Stimulated activated CD4-positive, alpha-beta T cell treated with anti-CD3 and anti-CD28 coated beads, Interleukin-4, amount 100 ng/mL, for 48 hours (primary cell): Measurements from ENCODE around the gene BRF1.

Source experiments
- DNase-seq, 2 donors: peaks; one replicate each; pipeline ENCODE4 v3.0.0-alpha.2; 2020; ENCODE audit warnings: low read depth in 2 of 2

Gene BRF1

GRCh38 chr14:105229099-105229655 lies 71.6 kb downstream of the BRF1 start:
- DNase-seq: no peak

DNA sequence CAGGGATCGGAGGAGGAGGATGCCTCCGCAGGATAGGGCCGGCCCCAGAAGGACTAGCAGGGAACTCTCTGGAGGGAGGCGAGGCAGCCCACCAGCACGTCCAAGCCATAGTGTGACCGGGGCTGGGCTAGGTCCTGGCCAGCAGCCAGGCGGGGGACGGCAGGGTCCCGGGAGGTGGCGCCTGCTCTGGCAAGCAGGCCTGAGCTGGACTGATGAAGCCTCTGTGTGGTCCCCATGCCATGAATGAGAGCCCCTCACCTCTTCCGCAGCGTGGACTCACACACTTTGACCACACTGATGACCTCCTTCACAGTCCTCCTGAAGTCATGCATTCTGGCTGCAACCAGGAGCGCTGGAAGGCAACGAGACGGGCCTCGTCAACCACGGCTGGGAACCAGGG lies 72.2 kb downstream of the BRF1 start:
- DNase-seq: no peak

DNA sequence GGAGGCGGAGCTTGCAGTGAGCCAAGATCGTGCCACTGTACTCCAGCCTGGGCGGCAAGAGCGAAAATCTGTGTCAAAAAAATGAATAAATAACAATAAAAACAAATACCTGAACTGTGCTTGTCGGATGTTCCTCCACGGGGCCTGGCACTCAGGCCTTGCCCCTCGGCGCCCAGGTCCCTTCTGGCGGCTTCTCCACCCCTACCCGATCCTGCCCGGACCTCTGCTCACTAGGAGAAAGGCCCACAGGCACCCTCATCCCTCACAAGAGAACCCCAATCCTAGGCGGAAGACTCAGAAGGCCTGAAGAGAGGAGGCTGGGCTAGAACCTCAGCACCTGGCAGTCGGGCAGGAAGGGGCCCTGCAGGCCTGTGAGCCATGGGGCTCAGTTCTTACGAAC lies 73.5 kb downstream of the BRF1 start:
- no peak for DNase-seq

DNA sequence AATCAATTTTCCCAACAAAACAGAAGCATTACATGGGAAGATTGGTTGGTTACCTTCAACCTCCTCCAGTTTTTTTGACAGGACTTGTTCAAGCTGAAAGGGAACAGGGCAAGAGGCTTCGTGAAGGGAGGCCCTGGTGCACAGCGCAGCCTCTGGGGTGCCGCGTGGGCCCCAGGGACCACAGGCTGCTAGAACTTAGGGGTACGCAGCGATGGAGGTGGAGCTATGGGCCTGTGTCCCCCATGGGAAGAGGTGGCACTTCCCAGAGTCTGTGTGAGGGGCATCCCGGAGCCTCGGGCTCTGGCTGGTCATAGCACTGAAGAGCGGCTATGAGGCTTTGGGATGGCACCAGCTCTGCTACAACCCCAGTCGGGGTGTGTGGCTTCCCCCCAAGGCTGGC lies 74.6 kb downstream of the BRF1 start:
- DNase-seq: no peak

GRCh38 chr14:105224845-105225570 lies 75.8 kb downstream of the BRF1 start:
- no peak for DNase-seq

DNA sequence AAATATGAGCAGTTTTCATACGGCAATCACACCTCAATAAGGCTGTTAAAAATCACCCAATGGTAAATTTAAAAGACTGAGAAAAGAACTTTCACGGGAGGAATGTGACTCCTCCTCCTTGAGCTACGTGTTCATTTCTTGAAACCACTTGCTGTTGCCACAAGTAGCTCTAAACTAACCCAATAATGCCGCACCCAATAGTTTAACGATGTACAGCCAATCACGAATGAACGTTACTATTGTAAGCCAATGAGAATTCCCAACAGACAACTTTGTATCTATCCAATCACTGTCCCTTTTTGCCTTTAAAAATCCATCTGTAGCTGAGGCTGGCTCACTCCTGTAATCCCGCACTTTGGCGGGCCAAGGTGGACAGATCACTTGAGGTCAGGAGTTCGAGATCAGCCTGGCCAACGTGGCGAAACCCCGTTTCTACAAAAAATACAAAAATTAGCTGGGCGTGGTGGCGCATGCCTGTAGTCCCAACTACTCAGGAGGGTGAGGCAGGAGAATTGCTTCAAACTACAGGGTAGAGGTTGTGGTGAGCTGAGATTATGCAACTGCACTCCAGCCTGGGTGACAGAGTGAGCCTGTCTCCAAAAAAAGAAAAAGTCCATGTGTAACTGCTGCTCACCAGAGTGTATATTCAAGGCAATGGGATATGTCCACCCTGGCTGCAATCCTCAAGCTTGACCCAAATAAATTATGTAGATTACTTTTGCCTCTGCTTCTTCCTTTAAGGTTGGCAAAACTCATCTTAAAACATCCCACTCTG lies 76.8 kb downstream of the BRF1 start:
- no peak for DNase-seq

DNA sequence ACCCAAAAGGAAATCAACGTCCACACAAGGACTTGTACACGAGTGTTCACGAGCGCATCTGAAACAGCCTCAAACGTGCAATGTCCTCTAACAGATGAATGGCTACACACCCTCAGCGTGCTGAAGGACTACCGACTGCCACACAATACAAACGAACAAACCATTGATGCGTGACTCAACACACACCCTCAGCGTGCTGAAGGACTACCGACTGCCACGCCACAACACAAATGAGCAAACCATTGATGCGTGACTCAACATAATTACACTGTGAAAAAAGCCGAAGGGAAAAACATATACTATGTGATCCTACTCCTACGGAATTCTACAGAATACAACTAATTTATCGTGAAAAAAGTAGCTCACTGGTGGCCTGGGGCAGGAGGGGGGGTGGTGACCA lies 77.5 kb downstream of the BRF1 start:
- DNase-seq: no peak

DNA sequence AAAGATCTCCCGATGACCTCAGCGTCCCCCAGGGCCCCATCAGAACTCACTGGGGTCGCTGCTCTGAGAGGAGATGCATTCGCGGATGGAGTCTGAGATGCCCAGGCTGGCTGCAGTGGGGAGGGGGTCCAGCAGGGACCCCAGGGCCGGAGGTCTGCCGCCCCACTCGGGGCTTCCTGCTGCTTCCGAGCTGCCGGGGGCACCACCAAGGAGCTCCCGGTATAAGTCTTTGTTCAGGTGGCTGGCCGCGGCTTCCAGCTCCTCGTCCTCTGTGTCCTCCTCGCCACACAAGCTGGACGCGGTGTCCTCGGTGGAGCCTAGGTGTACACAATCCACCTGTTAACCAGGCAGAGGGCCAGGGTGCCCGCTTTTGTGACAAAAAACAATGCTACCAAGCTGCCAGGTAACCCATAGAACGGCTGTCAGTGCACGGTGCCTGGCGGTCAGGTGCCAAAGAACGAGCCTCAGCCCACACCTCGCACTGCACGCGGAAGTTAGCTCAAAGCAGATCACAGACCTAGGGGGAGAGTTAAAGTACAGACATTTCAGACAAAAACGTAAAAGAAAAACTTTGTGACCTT lies 79.1 kb downstream of the BRF1 start:
- DNase-seq: no peak

GRCh38 chr14:105220699-105221597 lies 79.9 kb downstream of the BRF1 start:
- no peak for DNase-seq

GRCh38 chr14:105219753-105220152 lies 81.0 kb downstream of the BRF1 start:
- DNase-seq: no peak

DNA sequence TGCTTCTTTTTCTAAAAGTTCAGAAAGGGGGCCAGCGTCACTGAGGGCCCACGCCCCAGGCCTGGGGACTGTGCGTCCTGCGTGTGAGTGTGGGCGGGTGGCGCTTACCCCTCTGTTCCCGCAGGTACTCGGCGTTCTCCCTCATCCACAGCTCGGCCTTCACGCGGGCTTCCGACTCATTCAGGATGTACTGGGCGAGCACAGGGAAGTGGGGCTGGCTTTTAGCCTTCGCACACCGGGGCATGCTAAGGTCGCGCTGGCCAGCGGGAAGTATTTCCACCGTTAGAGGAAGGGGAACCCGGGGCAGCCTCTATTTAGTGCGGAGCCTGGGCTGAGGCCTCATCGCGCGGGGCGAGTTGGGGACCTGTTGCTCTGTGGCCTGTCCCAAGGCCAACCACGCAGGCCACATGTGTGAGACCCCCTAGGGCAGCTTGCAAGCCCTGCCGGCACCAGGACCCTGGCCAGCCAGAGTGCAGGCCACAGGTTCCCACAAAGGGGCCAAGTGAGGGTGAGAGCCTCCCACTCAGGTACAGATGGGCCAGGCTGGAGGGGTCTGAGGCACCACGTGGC lies 81.7 kb downstream of the BRF1 start:
- no peak for DNase-seq

GRCh38 chr14:105218611-105219010 lies 82.2 kb downstream of the BRF1 start:
- no peak for DNase-seq

- DNase-seq: no peak
These were observed 83.0 kb downstream of the BRF1 start for GRCh38 chr14:105217774-105218173.

GRCh38 chr14:105216490-105217247 lies 84.1 kb downstream of the BRF1 start:
- no peak for DNase-seq

GRCh38 chr14:105215602-105216001 lies 85.2 kb downstream of the BRF1 start:
- no peak for DNase-seq

- DNase-seq: no peak
These were observed 86.4 kb downstream of the BRF1 start for GRCh38 chr14:105214324-105214915.

- no peak for DNase-seq
These were observed 87.4 kb downstream of the BRF1 start for GRCh38 chr14:105213361-105213760.

DNA sequence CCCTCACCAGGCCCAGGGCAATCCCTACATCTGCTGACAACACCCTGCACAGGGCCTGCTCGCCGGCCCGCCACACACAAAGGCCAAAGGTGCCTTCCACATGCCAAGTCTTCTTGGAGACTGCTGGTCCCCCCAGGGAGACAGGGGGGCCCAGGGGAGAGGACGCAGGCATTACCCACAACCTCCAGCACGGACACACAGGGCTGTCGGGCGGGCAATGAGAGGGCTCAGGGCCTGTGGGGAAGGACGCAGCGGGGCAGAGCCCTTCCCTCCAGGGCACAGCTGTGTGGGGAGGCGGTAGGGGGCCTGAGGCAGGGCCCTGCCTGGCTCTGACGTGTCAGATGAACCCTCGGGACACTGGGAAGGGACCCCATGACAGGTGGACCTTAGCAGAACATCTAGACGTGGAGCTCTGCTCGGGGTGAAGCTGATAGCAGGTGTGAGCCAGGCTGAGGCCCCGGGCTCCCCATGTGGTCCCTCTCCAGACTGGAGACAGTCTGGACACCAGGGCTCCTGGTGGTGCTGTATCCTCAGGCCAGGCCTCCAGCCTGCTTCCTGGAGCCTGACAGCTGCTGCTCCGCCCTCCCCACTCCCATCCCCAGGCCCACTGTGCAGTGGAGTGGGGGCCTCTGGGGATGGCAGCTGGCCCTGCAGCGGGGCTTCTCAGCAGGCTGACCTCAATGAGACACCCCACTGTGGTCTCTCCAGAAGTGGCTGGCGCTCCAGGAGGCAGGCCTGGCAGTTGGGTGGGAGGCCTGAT lies 88.1 kb downstream of the BRF1 start:
- DNase-seq: no peak

DNA sequence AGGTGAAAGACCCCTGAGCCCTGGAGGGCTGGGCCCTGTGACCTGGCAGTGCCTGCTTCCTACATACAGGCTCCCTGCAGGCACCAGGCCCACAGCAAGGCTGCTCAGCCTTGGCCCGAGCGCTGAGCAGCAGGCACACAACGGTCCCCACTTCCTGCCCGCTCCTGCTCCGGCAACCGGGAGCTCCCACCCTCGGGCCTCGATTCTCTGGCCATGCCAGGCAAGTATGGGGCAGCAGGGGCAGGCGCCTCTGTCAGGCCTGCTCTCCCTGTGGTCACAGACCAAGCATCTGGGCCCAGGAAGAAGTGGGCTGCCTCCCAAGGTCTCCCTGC lies 89.1 kb downstream of the BRF1 start:
- DNase-seq: no peak
